ENCODE results near the gene CIART.
A peak's percentile ranks its signal among the peaks of the same experiment; 100 is the strongest.
"Not testable (repeated sequence)": the region's sequence is repeated elsewhere in the genome, so short reads cannot be mapped to it uniquely, and the experiment has no call there.

CIART gene

GRCh38 chr1:150262388-150263320 is 19.7 kb upstream of the CIART start:
- DNase-seq, result no peak

GRCh38 chr1:150263549-150263948 is 18.8 kb upstream of the CIART start:
- DNase-seq, result no peak

- no peak for DNase-seq
These were observed 14.5 kb upstream of the CIART start for GRCh38 chr1:150267896-150268295.

GRCh38 chr1:150268340-150268704 is 14.0 kb upstream of the CIART start:
- no peak for DNase-seq

- peak; percentile 97 for DNase-seq
These were observed 13.5 kb upstream of the CIART start, which contains the start of gene APH1A for GRCh38 chr1:150268705-150269403. TSS of gene APH1A (minus strand) at chr1:150269016. CDS start at chr1:150268810, 206 bp downstream.

GRCh38 chr1:150269451-150269850 is 12.9 kb upstream of the CIART start:
- no peak for DNase-seq

- DNase-seq, result no peak
These were observed 10.9 kb upstream of the CIART start for GRCh38 chr1:150271291-150271959.

- DNase-seq, result no peak
These were observed 9.0 kb upstream of the CIART start for GRCh38 chr1:150273311-150273710.

GRCh38 chr1:150280138-150280707 is 2.1 kb upstream of the CIART start:
- no peak for DNase-seq

- DNase-seq, result peak; percentile 67
These were observed 1.1 kb upstream of the CIART start for GRCh38 chr1:150281221-150281757.

- no peak for DNase-seq
These were observed 204 bp downstream of the CIART start for GRCh38 chr1:150282558-150282958.

GRCh38 chr1:150283260-150283659 is 906 bp downstream of the CIART start:
- no peak for DNase-seq

- DNase-seq, result no peak
These were observed 6.0 kb downstream of the CIART start for GRCh38 chr1:150288382-150288781.

GRCh38 chr1:150288822-150289221 is 6.5 kb downstream of the CIART start:
- DNase-seq, result no peak

- peak; percentile 95 for DNase-seq
These were observed 11.3 kb downstream of the CIART start, which contains the start of gene MRPS21 for GRCh38 chr1:150293433-150294253. TSS of gene MRPS21 (plus strand) at chr1:150293861. CDS start at chr1:150294367, 506 bp downstream.

GRCh38 chr1:150295476-150295875 is 13.1 kb downstream of the CIART start:
- DNase-seq, result no peak

GRCh38 chr1:150299716-150300115 is 17.4 kb downstream of the CIART start:
- DNase-seq, result no peak

GRCh38 chr1:150302338-150302737 is 20.0 kb downstream of the CIART start:
- DNase-seq, result no peak

- no peak for DNase-seq
These were observed 20.5 kb downstream of the CIART start for GRCh38 chr1:150302902-150303301.

- not testable (repeated sequence) for DNase-seq
These were observed 26.2 kb downstream of the CIART start for GRCh38 chr1:150308585-150308984.

- peak; percentile 87 for DNase-seq
These were observed 27.6 kb downstream of the CIART start for GRCh38 chr1:150309758-150310508.
